K562 (cell line): Measurements from ENCODE around the gene MAU2. TPM values are rescaled to one million over a fixed set of nuclear protein-coding genes. Genes with fewer than 3 reads are reported as not detected.

Experiments used
- ATF4 ChIP-seq: fragments of 450-650 bp; formaldehyde crosslinking; IDR thresholded peaks from 2 replicates; pipeline ENCODE4 v1.4.0; 2022; ENCODE audit warnings: mild to moderate bottlenecking, moderate library complexity
- CEBPG ChIP-seq, 3 experiments: fragments of 200-800 bp in 1 of 3; sonication (Bioruptor generic) in 1 of 3; sonication (generic) in 1 of 3; formaldehyde crosslinking in 1 of 3; IDR thresholded peaks in 2 of 3; conservative IDR thresholded peaks in 1 of 3; 2 replicates each; pipeline versions ENCODE4 v1.6.1 to v1.8.0; 2016 to 2022; ENCODE audit warnings: missing compliant biosample characterization in 2 of 3, missing genetic modification characterization in 2 of 3, mild to moderate bottlenecking in 1 of 3, missing genetic modification reagents in 1 of 3
- FOXJ2 ChIP-seq: fragments of 200-800 bp; sonication (Bioruptor generic); IDR thresholded peaks from 2 replicates; pipeline ENCODE4 v1.6.1; 2016; ENCODE audit warnings: missing genetic modification characterization, missing compliant biosample characterization
- GABPB2 ChIP-seq: fragments of 250-450 bp; sonication (Bioruptor Pico); conservative IDR thresholded peaks from 2 replicates; pipeline ENCODE4 v1.5.1; 2021; ENCODE audit warnings: mild to moderate bottlenecking
- MAFK ChIP-seq: IDR thresholded peaks from 2 replicates; pipeline ENCODE4 v1.6.1; 2011; ENCODE audit warnings: low read length, improper control_type of control experiment
- MLLT1 ChIP-seq, 2 experiments: fragments of 450-650 bp; IDR thresholded peaks; 2 replicates each; pipeline ENCODE4 v1.6.1; 2016
- NBN ChIP-seq: fragments of 450-650 bp; IDR thresholded peaks from 2 replicates; pipeline ENCODE4 v1.6.1; 2016; ENCODE audit warnings: low read depth, mild to moderate bottlenecking
- POLR2AphosphoS5 ChIP-seq: IDR thresholded peaks from 2 replicates; pipeline ENCODE4 v1.6.1; 2011; ENCODE audit warnings: mild to moderate bottlenecking, low read depth, low read length, moderate library complexity; ENCODE audit not compliant: control insufficient read depth, insufficient read depth
- POLR2H ChIP-seq: IDR thresholded peaks from 2 replicates; pipeline ENCODE4 v1.6.1; 2016; ENCODE audit warnings: missing genetic modification characterization, low read depth, mild to moderate bottlenecking, control low read depth, missing compliant biosample characterization, moderate library complexity
- RB1 ChIP-seq: fragments of 450-650 bp; IDR thresholded peaks from 2 replicates; pipeline ENCODE4 v1.6.1; 2017; ENCODE audit warnings: low read depth, mild to moderate bottlenecking
- TFAP4 ChIP-seq: sonication (generic); formaldehyde crosslinking; IDR thresholded peaks from 2 replicates; pipeline ENCODE4 v1.8.0; 2022; ENCODE audit warnings: missing genetic modification reagents, mild to moderate bottlenecking, moderate library complexity, borderline replicate concordance
- XRCC4 ChIP-seq: IDR thresholded peaks from one replicate; pipeline ENCODE4 v1.6.1; 2011; ENCODE audit not compliant: insufficient read depth, insufficient read length; ENCODE audit errors: extremely low read depth
- ZNF140 ChIP-seq: fragments of 250-450 bp; sonication (Bioruptor Pico); IDR thresholded peaks from 2 replicates; pipeline ENCODE4 v1.8.0; 2021; ENCODE audit warnings: moderate library complexity, mild to moderate bottlenecking, inconsistent platforms
- ZNF217 ChIP-seq: sonication (generic); formaldehyde crosslinking; IDR thresholded peaks from 2 replicates; pipeline ENCODE4 v1.8.0; 2022; ENCODE audit warnings: mild to moderate bottlenecking, missing genetic modification reagents
- ZNF707 ChIP-seq: fragments of 250-450 bp; sonication (Bioruptor Pico); conservative IDR thresholded peaks from 2 replicates; pipeline ENCODE4 v1.8.0; 2022; ENCODE audit warnings: inconsistent platforms, mild to moderate bottlenecking, moderate library complexity
- ZSCAN32 ChIP-seq: fragments of 450-650 bp; formaldehyde crosslinking; IDR thresholded peaks from 2 replicates; pipeline ENCODE4 v1.4.0; 2020; ENCODE audit warnings: mild to moderate bottlenecking, moderate library complexity
- polyA plus RNA-seq, 8 experiments: library from polyadenylated mRNA; depleted of rRNA in 4 of 8; stranded (reverse) in 5 of 8; unstranded in 3 of 8; fragments of >200 nt; fragmentation: Nextera tagmentation in 2 of 8; fragmentation: Illumina TruSeq in 1 of 8; extraction: Ambion mirVana in 2 of 8; extraction: Trizol in 1 of 8; gene quantifications; 2 replicates each; pipeline versions ENCODE4 v1.2.1 to v1.2.3, GENCODE V29; 2011 to 2014; ENCODE audit warnings: inconsistent platforms in 1 of 8, missing spikeins in 1 of 8
- total RNA-seq, 7 experiments: library from RNA; depleted of rRNA in 6 of 7; stranded (reverse); fragments of >200 nt in 6 of 7; fragmentation: Illumina TruSeq in 2 of 7; extraction: Trizol in 2 of 7; gene quantifications; 2 replicates each; pipeline versions ENCODE4 v1.2.1 to v1.2.3, GENCODE V29; 2011 to 2021; ENCODE audit warnings: low replicate concordance in 1 of 7
- TF ChIP-seq, protein P1 (sequence below): sonication (generic); formaldehyde crosslinking; IDR thresholded peaks from 2 replicates; pipeline ENCODE4 v1.8.1; 2023; ENCODE audit warnings: mild to moderate bottlenecking, missing genetic modification reagents

Gene MAU2
- total and polyA plus RNA-seq, 9 of the 15 experiments (the other 6 are each of a cell fraction or from before 2014, with no cell fraction given) = 1.2 to 48.1 (median 19.4) TPM

- no peak for TF ChIP-seq ZNF217 (CRISPR knock-in tag)
- TF ChIP-seq ZSCAN32 = peak; percentile 91
- no peak for TF ChIP-seq ZNF707 (CRISPR knock-in tag)
- no peak for TF ChIP-seq POLR2H (tag)
- TF ChIP-seq NBN = no peak
- TF ChIP-seq ATF4 (CRISPR knock-in tag) = peak; percentile 90
- TF ChIP-seq RB1 = no peak
- TF ChIP-seq TFAP4 (CRISPR knock-in tag) = 0 out of 2 replicates have a peak, but pooled peaks have one; percentile 19
- TF ChIP-seq MLLT1 (IDR thresholded peaks at IDR 0.05) = peak in 1 of 2 experiments; percentile 88; a peak in 2 of 4 replicates
- peak; percentile 91 for TF ChIP-seq CEBPG (CRISPR knock-in tag; IDR thresholded peaks at IDR 0.05)
- TF ChIP-seq CEBPG (tag; conservative IDR thresholded peaks at IDR 0.05 in 1 of 2, IDR thresholded peaks at IDR 0.05 in 1 of 2) = peak; percentile 94 to 99
- TF ChIP-seq, protein P1, sequence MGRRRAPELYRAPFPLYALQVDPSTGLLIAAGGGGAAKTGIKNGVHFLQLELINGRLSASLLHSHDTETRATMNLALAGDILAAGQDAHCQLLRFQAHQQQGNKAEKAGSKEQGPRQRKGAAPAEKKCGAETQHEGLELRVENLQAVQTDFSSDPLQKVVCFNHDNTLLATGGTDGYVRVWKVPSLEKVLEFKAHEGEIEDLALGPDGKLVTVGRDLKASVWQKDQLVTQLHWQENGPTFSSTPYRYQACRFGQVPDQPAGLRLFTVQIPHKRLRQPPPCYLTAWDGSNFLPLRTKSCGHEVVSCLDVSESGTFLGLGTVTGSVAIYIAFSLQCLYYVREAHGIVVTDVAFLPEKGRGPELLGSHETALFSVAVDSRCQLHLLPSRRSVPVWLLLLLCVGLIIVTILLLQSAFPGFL (CRISPR knock-in tag) = no peak
- TF ChIP-seq ZNF140 (CRISPR knock-in tag) = no peak
- TF ChIP-seq FOXJ2 (tag) = 0 out of 2 replicates have a peak, but pooled peaks have one; percentile 30
- no peak for TF ChIP-seq POLR2AphosphoS5
- TF ChIP-seq GABPB2 = no peak
- TF ChIP-seq XRCC4 = no peak
- no peak for TF ChIP-seq MAFK
Observed at GRCh38 chr19:19402656-19403372, 82.2 kb downstream of the MAU2 start (continued).
